HCT116 (cell line): ENCODE measurements around the gene IMMP2L.

ENCODE experiments used
- CTCF ChIP-seq, 3 experiments: fragments of 200-600 bp in 1 of 3; sonication (generic) in 1 of 3; IDR thresholded peaks in 2 of 3; conservative IDR thresholded peaks in 1 of 3; 2 replicates each; pipeline ENCODE4 v1.5.1; 2012 to 2017; ENCODE audit warnings: low read depth in 2 of 3, low read length in 2 of 3, antibody characterized with exemption in 1 of 3, borderline replicate concordance in 1 of 3, control low read depth in 1 of 3, mild to moderate bottlenecking in 1 of 3, mixed read lengths in 1 of 3, mixed run types in 1 of 3, moderate library complexity in 1 of 3; ENCODE audit not compliant: insufficient read depth in 1 of 3
- POLR2A ChIP-seq: IDR thresholded peaks from 2 replicates; pipeline ENCODE4 v1.7.0; 2011; ENCODE audit warnings: borderline replicate concordance; ENCODE audit not compliant: insufficient read depth, insufficient read length; ENCODE audit errors: extremely low read depth
- REST ChIP-seq: IDR thresholded peaks from 2 replicates; pipeline ENCODE4 v1.6.1; 2012; ENCODE audit warnings: low read depth
- SIN3A ChIP-seq: IDR thresholded peaks from 2 replicates; pipeline ENCODE4 v1.6.1; 2012; ENCODE audit warnings: low read depth

- TF ChIP-seq REST = no peak
- no peak for TF ChIP-seq CTCF (IDR thresholded peaks at IDR 0.05 in 2 of 3, conservative IDR thresholded peaks at IDR 0.05 in 1 of 3; ENCODE audit: borderline replicate concordance in 1 of 3, insufficient read depth in 1 of 3, low read depth in 2 of 3, low read length in 2 of 3)
- no peak for TF ChIP-seq POLR2A
- TF ChIP-seq SIN3A = no peak
Observed at GRCh38 chr7:110620110-110620735, 942.1 kb downstream of the IMMP2L start.
